ENCODE data around the gene PMPCA. TPM values are rescaled to one million over a fixed set of nuclear protein-coding genes. Genes with fewer than 3 reads are reported as not detected.
A peak's percentile ranks its signal among the peaks of the same experiment; 100 is the strongest.

PMPCA gene
- total RNA-seq, 6 experiments from 2014 or later = 49.6 to 64.9 (median 52.8) TPM

DNA sequence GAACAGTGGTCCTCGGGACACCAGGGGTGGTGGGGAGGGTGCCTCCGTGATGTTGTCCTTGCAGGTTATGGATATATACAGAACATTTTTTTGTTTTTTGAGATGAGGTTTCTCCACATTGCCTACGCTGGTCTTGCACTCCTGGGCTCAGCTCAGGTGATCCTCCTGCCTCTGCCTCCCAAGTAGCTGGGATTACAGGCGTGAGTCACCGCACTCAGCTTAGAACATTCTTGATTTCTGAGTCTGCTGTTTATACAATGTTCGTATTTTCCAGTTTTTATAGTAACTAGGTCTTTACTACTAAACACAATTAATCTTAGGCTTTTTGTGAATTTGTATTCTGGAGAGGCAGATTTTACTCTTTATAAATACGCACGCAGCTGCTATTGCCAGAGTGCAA lies 6.0 kb downstream of the PMPCA start:
- Histone ChIP-seq H3K27ac (no peak overlapping the region), H3K36me3 (peaks cover 5 to 82% (median 40%) of the 10 kb centered on the region in 4 donors), H3K9me3 (no peaks in the 10 kb centered on the region), H3K4me1 (peaks cover 0 to 13% (median 5%) of the 10 kb centered on the region in 4 donors), H3K27me3 (no peaks in the 10 kb centered on the region), H3K4me3 (no peak overlapping the region)
- no peak for TF ChIP-seq POLR2A (IDR thresholded peaks at IDR 0.05)
- no peak for DNase-seq
- intact Hi-C loops (cut with DNase I) = no loop called here
- ATAC-seq = no peak
- 92% methylated on average over 8 of the region's 8 CpGs for WGBS (ENCODE audit: insufficient coverage, low coverage, low lambda C conversion rate, missing lambda C conversion rate)

DNA sequence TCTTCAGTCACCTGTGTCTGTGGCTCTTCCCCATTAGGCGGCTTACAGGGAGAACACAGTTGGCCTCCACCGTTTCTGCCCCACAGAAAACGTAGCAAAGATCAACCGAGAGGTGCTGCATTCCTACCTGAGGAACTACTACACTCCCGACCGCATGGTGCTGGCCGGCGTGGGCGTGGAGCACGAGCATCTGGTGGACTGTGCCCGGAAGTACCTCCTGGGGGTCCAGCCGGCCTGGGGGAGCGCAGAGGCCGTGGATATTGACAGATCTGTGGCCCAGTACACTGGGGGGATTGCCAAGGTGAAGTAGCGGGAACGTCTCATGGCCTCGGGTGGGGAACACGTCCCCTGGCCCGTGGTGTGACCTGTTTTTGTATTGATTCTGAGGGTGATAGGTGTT lies 6.5 kb downstream of the PMPCA start:
- Histone ChIP-seq H3K4me1 (peaks cover 0 to 8% (median 2%) of the 10 kb centered on the region in 4 donors), H3K36me3 (peaks cover 5 to 86% (median 43%) of the 10 kb centered on the region in 4 donors), H3K27ac (peak overlapping the region in 1 of 3 donors; percentile 70), H3K9me3 (no peaks in the 10 kb centered on the region), H3K4me3 (no peak overlapping the region), H3K27me3 (no peaks in the 10 kb centered on the region)
- ATAC-seq = no peak
- intact Hi-C loops (cut with DNase I) = no loop called here
- WGBS (ENCODE audit: insufficient coverage, low coverage, low lambda C conversion rate, missing lambda C conversion rate) = 79% methylated on average over 4 of the region's 19 CpGs
- no peak for DNase-seq
- no peak for TF ChIP-seq POLR2A (IDR thresholded peaks at IDR 0.05)
- TF ChIP-seq, protein P1, sequence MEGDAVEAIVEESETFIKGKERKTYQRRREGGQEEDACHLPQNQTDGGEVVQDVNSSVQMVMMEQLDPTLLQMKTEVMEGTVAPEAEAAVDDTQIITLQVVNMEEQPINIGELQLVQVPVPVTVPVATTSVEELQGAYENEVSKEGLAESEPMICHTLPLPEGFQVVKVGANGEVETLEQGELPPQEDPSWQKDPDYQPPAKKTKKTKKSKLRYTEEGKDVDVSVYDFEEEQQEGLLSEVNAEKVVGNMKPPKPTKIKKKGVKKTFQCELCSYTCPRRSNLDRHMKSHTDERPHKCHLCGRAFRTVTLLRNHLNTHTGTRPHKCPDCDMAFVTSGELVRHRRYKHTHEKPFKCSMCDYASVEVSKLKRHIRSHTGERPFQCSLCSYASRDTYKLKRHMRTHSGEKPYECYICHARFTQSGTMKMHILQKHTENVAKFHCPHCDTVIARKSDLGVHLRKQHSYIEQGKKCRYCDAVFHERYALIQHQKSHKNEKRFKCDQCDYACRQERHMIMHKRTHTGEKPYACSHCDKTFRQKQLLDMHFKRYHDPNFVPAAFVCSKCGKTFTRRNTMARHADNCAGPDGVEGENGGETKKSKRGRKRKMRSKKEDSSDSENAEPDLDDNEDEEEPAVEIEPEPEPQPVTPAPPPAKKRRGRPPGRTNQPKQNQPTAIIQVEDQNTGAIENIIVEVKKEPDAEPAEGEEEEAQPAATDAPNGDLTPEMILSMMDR (IDR thresholded peaks at IDR 0.05) = no peak

DNA sequence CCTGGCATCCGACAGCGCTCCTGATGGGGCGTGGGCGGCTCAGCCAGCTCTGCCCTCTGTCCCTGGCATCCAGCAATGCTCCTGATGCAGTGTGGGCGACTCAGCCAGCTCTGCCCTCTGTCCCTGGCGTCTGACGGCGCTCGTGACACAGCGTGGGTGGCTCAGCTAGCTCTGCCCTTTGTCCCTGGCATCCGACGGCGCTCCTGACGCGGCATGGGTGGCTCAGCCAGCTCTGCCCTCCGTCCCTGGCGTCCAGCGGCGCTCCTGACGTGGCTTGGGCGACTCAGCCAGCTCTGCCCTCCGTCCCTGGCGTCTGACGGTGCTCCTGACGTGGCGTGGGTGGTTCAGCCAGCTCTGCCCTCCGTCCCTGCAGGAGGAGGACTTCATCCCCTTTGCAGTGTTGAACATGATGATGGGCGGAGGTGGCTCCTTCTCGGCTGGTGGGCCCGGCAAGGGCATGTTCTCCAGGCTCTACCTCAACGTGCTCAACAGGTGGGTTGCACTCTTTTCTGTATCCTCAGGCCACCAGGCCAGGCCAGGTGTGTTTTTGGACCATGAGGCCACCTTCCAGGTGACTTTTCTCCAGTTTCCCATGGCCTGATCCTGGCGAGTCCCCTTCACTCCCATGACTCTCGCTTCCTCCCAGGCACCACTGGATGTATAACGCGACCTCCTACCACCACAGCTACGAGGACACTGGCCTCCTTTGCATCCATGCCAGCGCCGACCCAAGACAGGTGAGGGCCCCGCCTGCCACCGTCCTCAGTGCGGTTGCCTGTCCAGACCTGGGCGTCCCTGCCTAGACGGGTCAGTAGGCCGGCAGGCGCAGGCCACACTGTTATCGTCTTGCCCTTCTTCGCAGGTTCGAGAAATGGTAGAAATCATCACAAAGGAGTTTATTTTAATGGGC lies 8.0 kb downstream of the PMPCA start:
- peak overlapping the region; percentile 21 to 91 (median 71) for H3K27ac ChIP-seq
- no peak overlapping the region for H3K4me3 ChIP-seq
- no peaks in the 10 kb centered on the region for H3K9me3 ChIP-seq
- H3K36me3 ChIP-seq = peaks cover 5 to 87% (median 46%) of the 10 kb centered on the region in 4 donors
- intact Hi-C loops (cut with DNase I) = no loop called here
- TF ChIP-seq POLR2A (IDR thresholded peaks at IDR 0.05) = peak; percentile 40
- TF ChIP-seq, protein P1 (IDR thresholded peaks at IDR 0.05) = no peak
- DNase-seq = peak; percentile 94 to 96 (median 95)
- ATAC-seq = peak; percentile 92 to 96 (median 92)
- WGBS (ENCODE audit: insufficient coverage, low coverage, low lambda C conversion rate, missing lambda C conversion rate) = 91% methylated on average over 8 of the region's 48 CpGs
- no peaks in the 10 kb centered on the region for H3K27me3 ChIP-seq
- H3K4me1 ChIP-seq = peaks cover 0 to 8% (median 2%) of the 10 kb centered on the region in 4 donors

DNA sequence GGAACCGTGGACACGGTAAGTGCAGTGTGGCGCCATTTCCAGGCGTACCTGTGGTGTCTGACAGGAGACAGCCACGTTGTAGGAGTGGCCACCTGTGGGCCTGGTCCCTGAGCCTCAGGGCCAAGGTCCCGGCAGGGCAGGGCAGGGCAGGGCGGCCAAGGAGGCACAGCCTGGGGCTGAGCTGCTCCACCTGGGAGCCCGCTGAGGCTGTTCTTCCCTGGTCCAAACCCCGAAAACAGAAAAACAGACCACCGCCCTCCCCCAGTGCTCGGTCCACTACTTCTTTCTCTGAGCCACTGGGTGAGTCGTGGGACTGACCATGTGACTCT lies 8.6 kb downstream of the PMPCA start:
- no peaks in the 10 kb centered on the region for H3K27me3 ChIP-seq
- no peaks in the 10 kb centered on the region for H3K9me3 ChIP-seq
- H3K4me3 ChIP-seq = no peak overlapping the region
- H3K27ac ChIP-seq = peak overlapping the region in 2 of 3 donors; percentile 71 to 91
- H3K36me3 ChIP-seq = peaks cover 5 to 87% (median 47%) of the 10 kb centered on the region in 4 donors
- H3K4me1 ChIP-seq = peaks cover 0 to 8% (median 2%) of the 10 kb centered on the region in 4 donors
- TF ChIP-seq POLR2A (IDR thresholded peaks at IDR 0.05) = no peak
- TF ChIP-seq, protein P1 (IDR thresholded peaks at IDR 0.05) = no peak
- ATAC-seq (no peak), DNase-seq (no peak)
- 100% methylated on average over 2 of the region's 12 CpGs for WGBS (ENCODE audit: insufficient coverage, low coverage, low lambda C conversion rate, missing lambda C conversion rate)
- intact Hi-C loops (cut with DNase I) = no loop called here

DNA sequence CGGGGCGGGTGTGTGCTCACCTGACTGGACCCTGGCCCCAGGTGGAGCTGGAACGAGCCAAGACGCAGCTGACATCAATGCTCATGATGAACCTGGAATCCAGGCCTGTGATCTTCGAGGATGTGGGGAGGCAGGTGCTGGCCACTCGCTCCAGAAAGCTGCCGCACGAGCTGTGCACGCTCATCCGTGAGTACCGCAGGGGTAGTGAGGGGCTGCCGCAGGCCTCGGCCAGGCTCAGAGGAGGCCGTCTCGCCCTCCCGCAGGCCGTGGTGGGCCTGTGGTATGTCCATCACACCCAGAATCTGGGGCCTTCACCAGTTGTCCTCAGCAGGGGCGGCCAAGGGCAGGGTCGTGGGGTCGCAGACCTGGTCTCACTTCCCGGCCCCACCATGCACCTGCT lies 11.3 kb downstream of the PMPCA start:
- intact Hi-C loops (cut with DNase I) = no loop called here
- Histone ChIP-seq H3K27me3 (no peaks in the 10 kb centered on the region), H3K27ac (no peak overlapping the region), H3K4me3 (no peak overlapping the region), H3K9me3 (no peaks in the 10 kb centered on the region), H3K4me1 (peaks cover 0 to 8% (median 2%) of the 10 kb centered on the region in 4 donors), H3K36me3 (peaks cover 5 to 73% (median 38%) of the 10 kb centered on the region in 4 donors)
- WGBS (ENCODE audit: insufficient coverage, low coverage, low lambda C conversion rate, missing lambda C conversion rate) = no CpG with 5 or more reads among the region's 21 CpGs
- ATAC-seq (no peak), DNase-seq (no peak)
- TF ChIP-seq, protein P1 (IDR thresholded peaks at IDR 0.05) = no peak
- no peak for TF ChIP-seq POLR2A (IDR thresholded peaks at IDR 0.05)
